NB4 (cell line): Measurements from ENCODE around the gene PLSCR1.

Source experiments
- MYC ChIP-seq: IDR thresholded peaks from 2 replicates; pipeline ENCODE4 v1.6.1; 2011; ENCODE audit warnings: low read depth, low read length
- POLR2A ChIP-seq: IDR thresholded peaks from 2 replicates; pipeline ENCODE4 v1.6.1; 2011; ENCODE audit warnings: mild to moderate bottlenecking; ENCODE audit not compliant: insufficient read length; ENCODE audit errors: extremely low read depth
- TF ChIP-seq, protein P1 (sequence below): IDR thresholded peaks from one replicate; pipeline ENCODE4 v1.5.1; 2012; ENCODE audit warnings: low read depth, low read length

DNA sequence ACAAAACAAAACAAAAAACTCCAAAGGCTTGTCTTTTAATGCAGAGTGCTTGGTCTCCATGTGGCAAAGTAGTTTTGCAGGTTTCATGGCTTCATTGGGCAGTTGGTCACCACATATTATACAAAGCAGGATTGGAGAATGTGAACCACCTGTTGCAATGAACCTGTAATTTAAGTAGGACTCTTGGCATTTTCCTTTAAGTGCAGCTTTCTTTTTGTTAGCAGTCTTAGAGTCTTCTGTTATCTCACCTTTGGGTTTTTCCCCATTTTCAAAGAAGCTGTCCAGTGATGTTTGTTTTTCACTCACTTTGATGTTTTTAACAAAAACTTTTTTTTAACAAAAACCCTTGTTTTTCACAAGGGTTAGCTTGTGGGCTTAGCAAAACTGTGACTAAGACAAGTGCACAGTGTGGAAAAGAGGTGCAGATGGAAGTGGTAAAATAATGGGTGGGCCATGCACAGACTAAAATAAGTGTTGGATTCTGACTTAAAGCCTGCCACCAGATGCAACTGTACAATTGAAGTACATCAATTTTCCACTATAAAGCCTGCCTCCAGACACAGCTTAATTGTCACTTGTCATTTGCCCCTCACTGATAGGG is 2.9 kb upstream of the PLSCR1 start:
- no peak for TF ChIP-seq POLR2A
- TF ChIP-seq, protein P1, sequence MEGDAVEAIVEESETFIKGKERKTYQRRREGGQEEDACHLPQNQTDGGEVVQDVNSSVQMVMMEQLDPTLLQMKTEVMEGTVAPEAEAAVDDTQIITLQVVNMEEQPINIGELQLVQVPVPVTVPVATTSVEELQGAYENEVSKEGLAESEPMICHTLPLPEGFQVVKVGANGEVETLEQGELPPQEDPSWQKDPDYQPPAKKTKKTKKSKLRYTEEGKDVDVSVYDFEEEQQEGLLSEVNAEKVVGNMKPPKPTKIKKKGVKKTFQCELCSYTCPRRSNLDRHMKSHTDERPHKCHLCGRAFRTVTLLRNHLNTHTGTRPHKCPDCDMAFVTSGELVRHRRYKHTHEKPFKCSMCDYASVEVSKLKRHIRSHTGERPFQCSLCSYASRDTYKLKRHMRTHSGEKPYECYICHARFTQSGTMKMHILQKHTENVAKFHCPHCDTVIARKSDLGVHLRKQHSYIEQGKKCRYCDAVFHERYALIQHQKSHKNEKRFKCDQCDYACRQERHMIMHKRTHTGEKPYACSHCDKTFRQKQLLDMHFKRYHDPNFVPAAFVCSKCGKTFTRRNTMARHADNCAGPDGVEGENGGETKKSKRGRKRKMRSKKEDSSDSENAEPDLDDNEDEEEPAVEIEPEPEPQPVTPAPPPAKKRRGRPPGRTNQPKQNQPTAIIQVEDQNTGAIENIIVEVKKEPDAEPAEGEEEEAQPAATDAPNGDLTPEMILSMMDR = no peak
- TF ChIP-seq MYC = no peak
